ENCODE results near the gene HPRT1. TPM values are rescaled to one million over a fixed set of nuclear protein-coding genes. Genes with fewer than 3 reads are reported as not detected.

The HPRT1 gene
- total RNA-seq, 2 donors from 2014 or later = 19.0 to 20.0 TPM

DNA sequence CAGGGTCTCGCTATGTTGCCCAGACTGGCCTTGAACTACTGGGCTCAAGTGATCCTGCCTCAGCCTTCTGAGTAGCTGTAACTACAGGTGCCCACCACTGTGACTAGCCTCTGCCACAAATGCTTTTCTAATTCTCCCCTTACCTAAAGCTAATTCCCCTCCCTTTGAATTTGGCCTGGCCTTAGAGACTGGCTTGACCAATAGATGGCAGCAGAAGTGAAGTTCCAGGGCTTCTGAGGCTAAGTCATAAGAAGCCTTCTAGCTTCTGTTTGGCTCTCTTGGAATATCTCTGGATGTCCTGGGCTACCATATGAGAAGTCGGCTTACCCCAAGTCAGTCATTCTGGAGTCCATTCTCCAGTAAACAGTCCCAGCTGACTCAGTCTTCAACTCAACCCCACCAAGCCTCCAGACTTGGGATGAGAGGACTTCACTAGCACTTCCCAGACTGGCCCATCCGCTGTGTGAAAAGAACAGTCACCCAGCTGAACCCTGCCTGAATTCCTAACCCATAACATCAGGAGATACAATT lies 61.0 kb downstream of the HPRT1 start:
- H3K9me3 ChIP-seq (ENCODE audit: control insufficient read depth, low read length) = no peaks in the 10 kb centered on the region
- Mint-ChIP-seq H3K9me3 (peaks cover 37% of the 10 kb centered on the region), H3K4me1 (no peaks in the 10 kb centered on the region), H3K27me3 (ENCODE audit: insufficient read depth) (no peaks in the 10 kb centered on the region), H3K4me3 (no peak overlapping the region), H3K36me3 (ENCODE audit: low read depth) (no peaks in the 10 kb centered on the region), H3K27ac (no peak overlapping the region)
- H3K27me3 ChIP-seq (ENCODE audit: control insufficient read depth, insufficient read depth, low read length, poor library complexity, severe bottlenecking) = no peaks in the 10 kb centered on the region
- H3K4me1 ChIP-seq (ENCODE audit: control insufficient read depth, insufficient read depth, low read length) = no peaks in the 10 kb centered on the region
- no peak overlapping the region for H3K4me3 ChIP-seq (ENCODE audit: low read length)
- TF ChIP-seq, protein P1, sequence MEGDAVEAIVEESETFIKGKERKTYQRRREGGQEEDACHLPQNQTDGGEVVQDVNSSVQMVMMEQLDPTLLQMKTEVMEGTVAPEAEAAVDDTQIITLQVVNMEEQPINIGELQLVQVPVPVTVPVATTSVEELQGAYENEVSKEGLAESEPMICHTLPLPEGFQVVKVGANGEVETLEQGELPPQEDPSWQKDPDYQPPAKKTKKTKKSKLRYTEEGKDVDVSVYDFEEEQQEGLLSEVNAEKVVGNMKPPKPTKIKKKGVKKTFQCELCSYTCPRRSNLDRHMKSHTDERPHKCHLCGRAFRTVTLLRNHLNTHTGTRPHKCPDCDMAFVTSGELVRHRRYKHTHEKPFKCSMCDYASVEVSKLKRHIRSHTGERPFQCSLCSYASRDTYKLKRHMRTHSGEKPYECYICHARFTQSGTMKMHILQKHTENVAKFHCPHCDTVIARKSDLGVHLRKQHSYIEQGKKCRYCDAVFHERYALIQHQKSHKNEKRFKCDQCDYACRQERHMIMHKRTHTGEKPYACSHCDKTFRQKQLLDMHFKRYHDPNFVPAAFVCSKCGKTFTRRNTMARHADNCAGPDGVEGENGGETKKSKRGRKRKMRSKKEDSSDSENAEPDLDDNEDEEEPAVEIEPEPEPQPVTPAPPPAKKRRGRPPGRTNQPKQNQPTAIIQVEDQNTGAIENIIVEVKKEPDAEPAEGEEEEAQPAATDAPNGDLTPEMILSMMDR (conservative IDR thresholded peaks at IDR 0.05) = peak; percentile 75
- no peak overlapping the region for H3K27ac ChIP-seq (ENCODE audit: low read depth, low read length)
- no peak overlapping the region for H3K9ac ChIP-seq (ENCODE audit: extremely low read depth, low read length, poor library complexity, severe bottlenecking)
- DNase-seq = peak; percentile 76
- H3K36me3 ChIP-seq (ENCODE audit: control insufficient read depth, insufficient read depth, low read length) = no peaks in the 10 kb centered on the region
- 77% methylated on average over 3 of the region's 3 CpGs; no CpG with 5 or more reads in 1 of the 2 experiments for WGBS, 2 experiments (ENCODE audit: insufficient coverage in 1 of 2, insufficient read length in 1 of 2)

DNA sequence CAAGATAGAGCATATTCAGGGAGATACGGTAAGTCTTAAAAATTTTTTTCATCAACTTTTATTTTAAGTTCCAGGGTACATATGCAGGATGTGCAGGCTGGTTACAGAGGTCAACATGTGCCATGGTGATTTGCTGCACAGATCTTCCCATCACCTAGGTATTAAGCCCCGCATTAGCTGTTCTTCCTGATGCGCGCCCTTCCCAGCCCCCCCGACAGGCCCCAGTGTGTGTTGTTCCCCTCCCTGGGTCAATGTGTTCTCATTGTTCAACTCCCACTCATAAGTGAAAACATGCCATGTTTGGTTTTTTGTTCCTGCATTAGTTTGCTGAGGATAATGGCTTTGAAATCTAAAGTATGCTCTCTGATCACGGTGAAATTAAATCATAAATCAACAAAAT lies 64.2 kb downstream of the HPRT1 start:
- Mint-ChIP-seq H3K27ac (no peak overlapping the region), H3K9me3 (peaks cover 46% of the 10 kb centered on the region), H3K27me3 (ENCODE audit: insufficient read depth) (no peaks in the 10 kb centered on the region), H3K4me3 (no peak overlapping the region), H3K36me3 (ENCODE audit: low read depth) (no peaks in the 10 kb centered on the region), H3K4me1 (no peaks in the 10 kb centered on the region)
- 80 to 98% methylated on average over 1 to 5 of the region's 6 CpGs for WGBS, 2 experiments (ENCODE audit: insufficient coverage in 1 of 2, insufficient read length in 1 of 2)
- Histone ChIP-seq H3K4me1 (ENCODE audit: control insufficient read depth, insufficient read depth, low read length) (no peaks in the 10 kb centered on the region), H3K9me3 (ENCODE audit: control insufficient read depth, low read length) (no peaks in the 10 kb centered on the region), H3K4me3 (ENCODE audit: low read length) (no peak overlapping the region), H3K27me3 (ENCODE audit: control insufficient read depth, insufficient read depth, low read length, poor library complexity, severe bottlenecking) (no peaks in the 10 kb centered on the region), H3K36me3 (ENCODE audit: control insufficient read depth, insufficient read depth, low read length) (no peaks in the 10 kb centered on the region), H3K27ac (ENCODE audit: low read depth, low read length) (no peak overlapping the region), H3K9ac (ENCODE audit: extremely low read depth, low read length, poor library complexity, severe bottlenecking) (no peak overlapping the region)
- TF ChIP-seq, protein P1 (conservative IDR thresholded peaks at IDR 0.05) = no peak
- DNase-seq = no peak

DNA sequence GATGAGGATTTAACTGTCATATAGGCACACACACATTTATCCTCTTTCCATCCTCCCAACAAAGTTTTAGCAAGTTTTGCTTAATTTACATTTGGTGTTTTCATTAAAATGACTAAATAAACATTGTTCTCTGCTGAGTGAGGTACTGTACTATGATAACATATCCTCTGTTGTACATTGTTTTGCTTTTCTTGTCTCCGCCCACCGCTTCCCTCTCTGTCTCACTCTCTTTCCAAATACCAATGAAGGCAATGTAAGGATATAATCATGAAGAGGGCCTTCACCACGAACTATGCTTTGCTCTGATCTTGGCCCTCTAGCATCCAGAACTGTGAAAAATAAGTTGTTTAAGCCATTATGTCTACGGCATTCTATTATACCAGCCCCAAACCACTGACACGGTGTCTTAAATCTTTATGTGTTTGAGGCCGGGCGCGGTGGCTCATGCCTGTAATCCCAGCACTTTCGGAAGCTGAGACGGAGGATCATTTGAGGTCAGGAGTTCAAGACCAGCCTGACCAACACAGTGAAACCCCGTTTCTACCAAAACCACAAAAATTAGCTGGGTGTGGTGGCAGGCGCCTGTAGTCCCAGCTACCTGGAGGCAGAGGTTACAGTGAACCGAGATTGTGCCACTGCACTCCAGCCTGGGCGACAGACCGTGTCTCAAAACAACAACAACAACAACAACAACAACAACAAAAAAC lies 65.3 kb downstream of the HPRT1 start:
- Histone ChIP-seq H3K27ac (ENCODE audit: low read depth, low read length) (no peak overlapping the region), H3K4me3 (ENCODE audit: low read length) (no peak overlapping the region), H3K9ac (ENCODE audit: extremely low read depth, low read length, poor library complexity, severe bottlenecking) (no peak overlapping the region), H3K9me3 (ENCODE audit: control insufficient read depth, low read length) (no peaks in the 10 kb centered on the region), H3K36me3 (ENCODE audit: control insufficient read depth, insufficient read depth, low read length) (no peaks in the 10 kb centered on the region), H3K27me3 (ENCODE audit: control insufficient read depth, insufficient read depth, low read length, poor library complexity, severe bottlenecking) (no peaks in the 10 kb centered on the region), H3K4me1 (ENCODE audit: control insufficient read depth, insufficient read depth, low read length) (no peaks in the 10 kb centered on the region)
- Mint-ChIP-seq H3K4me3 (no peak overlapping the region), H3K27ac (no peak overlapping the region), H3K4me1 (no peaks in the 10 kb centered on the region), H3K27me3 (ENCODE audit: insufficient read depth) (no peaks in the 10 kb centered on the region), H3K36me3 (ENCODE audit: low read depth) (no peaks in the 10 kb centered on the region), H3K9me3 (peaks cover 46% of the 10 kb centered on the region)
- TF ChIP-seq, protein P1 (conservative IDR thresholded peaks at IDR 0.05) = no peak
- DNase-seq = no peak
- WGBS, 2 experiments (ENCODE audit: insufficient coverage in 1 of 2, insufficient read length in 1 of 2) = 95 to 100% methylated on average over 3 to 13 of the region's 15 CpGs

Measured in endodermal cell (in vitro differentiated cells).